A673 (cell line): ENCODE results near the gene CPN2. TPM values are rescaled to one million over a fixed set of nuclear protein-coding genes. Genes with fewer than 3 reads are reported as not detected.

Source experiments
- BruUV-seq: library from RNA; stranded (reverse); fragments of 400-500 nt; replicated peaks from 2 replicates; lab custom pipeline; 2021; lab: Mats Ljungman, UMichigan
- CTCF ChIA-PET: fragments of 300-600 bp; sonication (Branson Sonifier 250); formaldehyde crosslinking; loops from one replicate; lab custom pipeline; 2022; ENCODE audit warnings: antibody characterized with exemption; lab: Charles Lee
- POLR2A ChIA-PET: fragments of 300-600 bp; sonication (Branson Sonifier 250); formaldehyde crosslinking; loops from one replicate; lab custom pipeline; 2022; ENCODE audit warnings: antibody characterized with exemption; ENCODE audit not compliant: low non-redundant PET; lab: Charles Lee
- DNase-seq: peaks from one replicate; pipeline ENCODE4 v3.0.0-alpha.2; 2015; ENCODE audit warnings: low spot score
- H3K27ac ChIP-seq: fragments of 200-600 bp; sonication (generic); 2 replicates; pipeline ENCODE4 v1.5.1; 2016; ENCODE audit warnings: mixed run types, low read depth, mild to moderate bottlenecking, mixed read lengths, antibody characterized with exemption, low read length; ENCODE audit not compliant: poor library complexity, severe bottlenecking
- H3K27me3 ChIP-seq: fragments of 200-600 bp; sonication (generic); replicated peaks from 2 replicates; pipeline ENCODE4 v1.6.1; 2017; ENCODE audit warnings: mixed run types, low read depth, mild to moderate bottlenecking, mixed read lengths, antibody characterized with exemption, low read length; ENCODE audit not compliant: insufficient read depth, poor library complexity
- H3K36me3 ChIP-seq: fragments of 200-600 bp; sonication (generic); 2 replicates; pipeline ENCODE4 v1.6.1; 2016; ENCODE audit warnings: mixed run types, mild to moderate bottlenecking, mixed read lengths, antibody characterized with exemption, low read length; ENCODE audit not compliant: insufficient read depth, poor library complexity, severe bottlenecking
- H3K4me1 ChIP-seq: fragments of 200-600 bp; sonication (generic); 2 replicates; pipeline ENCODE4 v1.6.1; 2017; ENCODE audit warnings: mixed run types, mild to moderate bottlenecking, mixed read lengths, antibody characterized with exemption, low read length; ENCODE audit not compliant: insufficient read depth, poor library complexity, severe bottlenecking
- H3K4me3 ChIP-seq: fragments of 200-600 bp; sonication (generic); 2 replicates; pipeline ENCODE4 v1.5.1; 2016; ENCODE audit warnings: low read depth, mixed run types, mild to moderate bottlenecking, mixed read lengths, low read length; ENCODE audit not compliant: poor library complexity, severe bottlenecking
- H3K9me3 ChIP-seq: fragments of 200-600 bp; sonication (generic); 2 replicates; pipeline ENCODE4 v1.6.1; 2016; ENCODE audit warnings: mixed run types, low read depth, mild to moderate bottlenecking, mixed read lengths, antibody characterized with exemption, low read length; ENCODE audit not compliant: poor library complexity, severe bottlenecking
- CTCF ChIP-seq: fragments of 300-800, 200-600 bp; sonication (generic); conservative IDR thresholded peaks from 2 replicates; pipeline ENCODE4 v1.5.1; 2017; ENCODE audit warnings: low read depth, mild to moderate bottlenecking, antibody characterized with exemption, low read length, moderate library complexity, mixed read lengths
- EZH2 ChIP-seq: fragments of 200-600 bp; sonication (generic); IDR thresholded peaks from 2 replicates; pipeline ENCODE4 v1.6.1; 2017; ENCODE audit warnings: borderline replicate concordance, low read depth, mild to moderate bottlenecking, mixed read lengths, antibody characterized with exemption, low read length; ENCODE audit not compliant: poor library complexity, severe bottlenecking
- intact Hi-C: fragments of 100-400 bp; cut with micrococcal nuclease; formaldehyde crosslinking; loops from one replicate; pipeline ENCODE4 v1.10.0; 2022; ENCODE audit not compliant: unreplicated experiment
- total RNA-seq: library from RNA; stranded (reverse); gene quantifications from 2 replicates; pipeline ENCODE4 v1.2.3, GENCODE V29; 2021

The CPN2 gene
- total RNA-seq, 1 experiment from 2014 or later, result not detected

GRCh38 chr3:194320744-194321243 is 30.3 kb downstream of the CPN2 start:
- BruUV-seq, result no TSS peak
- Histone ChIP-seq H3K36me3 (no peaks in the 10 kb centered on the region), H3K4me3 (no peak overlapping the region), H3K27ac (no peak overlapping the region), H3K9me3 (peaks cover 12% of the 10 kb centered on the region), H3K27me3 (no peaks in the 10 kb centered on the region), H3K4me1 (peaks cover 30% of the 10 kb centered on the region)
- intact Hi-C loops, result no loop called here
- no peak for TF ChIP-seq EZH2
- TF ChIP-seq CTCF, result no peak
- DNase-seq, result no peak
- POLR2A ChIA-PET, result no interaction called here
- CTCF ChIA-PET, result no interaction called here

GRCh38 chr3:194320100-194320499 is 31.0 kb downstream of the CPN2 start:
- TF ChIP-seq EZH2, result no peak
- TF ChIP-seq CTCF, result no peak
- Histone ChIP-seq H3K27me3 (no peaks in the 10 kb centered on the region), H3K4me1 (peaks cover 26% of the 10 kb centered on the region), H3K27ac (no peak overlapping the region), H3K36me3 (no peaks in the 10 kb centered on the region), H3K4me3 (no peak overlapping the region), H3K9me3 (peaks cover 12% of the 10 kb centered on the region)
- intact Hi-C loops, result no loop called here
- ChIA-PET POLR2A (no interaction called here), CTCF (interaction anchor here (0.6 kb wide), 1 partner anchor 71 kb away, joined by 7 read pairs; no protein-coding TSS in a partner anchor)
- BruUV-seq, result no TSS peak
- DNase-seq, result no peak

GRCh38 chr3:194318511-194319161 is 32.5 kb downstream of the CPN2 start:
- Histone ChIP-seq H3K27ac (no peak overlapping the region), H3K27me3 (no peaks in the 10 kb centered on the region), H3K36me3 (no peaks in the 10 kb centered on the region), H3K4me3 (no peak overlapping the region), H3K4me1 (peaks cover 30% of the 10 kb centered on the region), H3K9me3 (peaks cover 12% of the 10 kb centered on the region)
- BruUV-seq, result no TSS peak
- CTCF ChIA-PET, result no interaction called here
- TF ChIP-seq CTCF (no peak), EZH2 (no peak)
- DNase-seq, result no peak
- intact Hi-C loops, result loop anchor here (5.0 to 10.0 kb wide), 2 partner anchors 314 to 651 kb away; no protein-coding TSS in a partner anchor
- POLR2A ChIA-PET, result interaction anchor here (0.6 kb wide), 1 partner anchor 400 kb away, joined by 3 read pairs; no protein-coding TSS in a partner anchor
